ENCODE measurements around the gene CDK8. TPM values are rescaled to one million over a fixed set of nuclear protein-coding genes. Genes with fewer than 3 reads are reported as not detected.
A peak's percentile ranks its signal among the peaks of the same experiment; 100 is the strongest.

CDK8 gene
- total and polyA plus RNA-seq, 2 experiments from 2014 or later = 13.6 to 24.0 TPM

- Histone ChIP-seq H3K4me1 (ENCODE audit: insufficient read depth) (0 out of 2 replicates have a peak, but pooled peaks cover 8% of the 10 kb centered on the region), H3K27ac (ENCODE audit: low read depth) (no peak overlapping the region), H3K27me3 (ENCODE audit: insufficient read depth) (no peaks in the 10 kb centered on the region), H3K4me2 (peak overlapping the region; percentile 71), H3K4me3 (peak overlapping the region; percentile 71), H3K9me2 (ENCODE audit: insufficient read depth) (no peaks in the 10 kb centered on the region), H3F3A (replicated peaks; ENCODE audit: low read depth) (no peaks in the 10 kb centered on the region), H2AFZ (no peak overlapping the region), H4K20me1 (replicated peaks; ENCODE audit: insufficient read depth) (no peaks in the 10 kb centered on the region), H3K36me3 (ENCODE audit: insufficient read depth) (peaks cover 1% of the 10 kb centered on the region; the same call in 1 of the 2 replicates), H3K79me2 (replicated peaks; ENCODE audit: insufficient read depth) (peaks cover 12% of the 10 kb centered on the region)
- Mint-ChIP-seq H3K4me3 (peak overlapping the region; percentile 96), H3K36me3 (ENCODE audit: low read depth) (peaks cover 22% of the 10 kb centered on the region), H3K27ac (no peak overlapping the region), H3K9me3 (no peaks in the 10 kb centered on the region), H3K4me1 (peaks cover 17% of the 10 kb centered on the region), H3K27me3 (ENCODE audit: insufficient read depth, low read depth, poor library complexity) (no peaks in the 10 kb centered on the region)
- no peak for TF ChIP-seq POLR2AphosphoS5 (IDR thresholded peaks at IDR 0.05; ENCODE audit: low read depth)
- no peak for TF ChIP-seq ETS1 (IDR thresholded peaks at IDR 0.05)
- TF ChIP-seq ZNF331 (CRISPR knock-in tag; IDR thresholded peaks at IDR 0.05; ENCODE audit: low read depth) = no peak
- TF ChIP-seq NANOG (IDR thresholded peaks at IDR 0.05; ENCODE audit: borderline replicate concordance) = no peak
- TF ChIP-seq CTCF (conservative IDR thresholded peaks at IDR 0.05; ENCODE audit: low read depth in 2 of 2) = no peak
- no peak for TF ChIP-seq ZNF462 (CRISPR knock-in tag; IDR thresholded peaks at IDR 0.05)
- TF ChIP-seq REST (IDR thresholded peaks at IDR 0.05; ENCODE audit: unreplicated experiment) = no peak
- TF ChIP-seq STAT1 (IDR thresholded peaks at IDR 0.05; ENCODE audit: unreplicated experiment) = no peak
- no peak for TF ChIP-seq ZNF114 (CRISPR knock-in tag; IDR thresholded peaks at IDR 0.05)
- TF ChIP-seq EZH2phosphoT487 (IDR thresholded peaks at IDR 0.05; ENCODE audit: unreplicated experiment) = no peak
- no peak for TF ChIP-seq JUNB (IDR thresholded peaks at IDR 0.05; ENCODE audit: unreplicated experiment)
- no peak for TF ChIP-seq EZH2 (IDR thresholded peaks at IDR 0.05; ENCODE audit: low read depth, unreplicated experiment)
- TF ChIP-seq CREB1 (CRISPR knock-in tag; IDR thresholded peaks at IDR 0.05; ENCODE audit: low read depth) = no peak
- ATAC-seq = no peak
- no peak for DNase-seq (ENCODE audit: low spot score)
Observed at GRCh38 chr13:26220575-26220974, 33.4 kb upstream of the CDK8 start.

Data from GM23338 (cell line).